Measurements from ENCODE around the gene CDK6. TPM values are rescaled to one million over a fixed set of nuclear protein-coding genes. Genes with fewer than 3 reads are reported as not detected.

Gene CDK6
- total and polyA plus RNA-seq, 2 experiments from 2014 or later = 7.4 to 23.7 TPM

DNA sequence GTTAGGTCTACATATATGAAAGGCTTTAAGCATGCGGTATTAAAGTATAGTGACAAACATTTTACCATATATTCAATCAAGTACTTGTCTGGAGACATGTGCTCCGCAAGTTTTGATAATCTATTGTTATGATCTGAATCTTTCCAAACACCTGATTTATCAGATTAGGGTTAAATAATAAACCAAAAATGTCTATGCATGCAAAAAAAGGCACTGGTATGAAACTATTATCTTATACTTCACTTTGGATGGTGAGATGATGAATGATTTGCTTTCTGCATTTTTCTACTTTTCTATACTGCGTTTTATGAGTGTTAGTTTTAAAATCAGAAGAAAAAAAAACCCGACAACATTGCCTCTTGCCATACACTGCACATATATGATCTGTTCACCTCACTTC lies 208.4 kb downstream of the CDK6 start (continued):
- TF ChIP-seq, protein P1, sequence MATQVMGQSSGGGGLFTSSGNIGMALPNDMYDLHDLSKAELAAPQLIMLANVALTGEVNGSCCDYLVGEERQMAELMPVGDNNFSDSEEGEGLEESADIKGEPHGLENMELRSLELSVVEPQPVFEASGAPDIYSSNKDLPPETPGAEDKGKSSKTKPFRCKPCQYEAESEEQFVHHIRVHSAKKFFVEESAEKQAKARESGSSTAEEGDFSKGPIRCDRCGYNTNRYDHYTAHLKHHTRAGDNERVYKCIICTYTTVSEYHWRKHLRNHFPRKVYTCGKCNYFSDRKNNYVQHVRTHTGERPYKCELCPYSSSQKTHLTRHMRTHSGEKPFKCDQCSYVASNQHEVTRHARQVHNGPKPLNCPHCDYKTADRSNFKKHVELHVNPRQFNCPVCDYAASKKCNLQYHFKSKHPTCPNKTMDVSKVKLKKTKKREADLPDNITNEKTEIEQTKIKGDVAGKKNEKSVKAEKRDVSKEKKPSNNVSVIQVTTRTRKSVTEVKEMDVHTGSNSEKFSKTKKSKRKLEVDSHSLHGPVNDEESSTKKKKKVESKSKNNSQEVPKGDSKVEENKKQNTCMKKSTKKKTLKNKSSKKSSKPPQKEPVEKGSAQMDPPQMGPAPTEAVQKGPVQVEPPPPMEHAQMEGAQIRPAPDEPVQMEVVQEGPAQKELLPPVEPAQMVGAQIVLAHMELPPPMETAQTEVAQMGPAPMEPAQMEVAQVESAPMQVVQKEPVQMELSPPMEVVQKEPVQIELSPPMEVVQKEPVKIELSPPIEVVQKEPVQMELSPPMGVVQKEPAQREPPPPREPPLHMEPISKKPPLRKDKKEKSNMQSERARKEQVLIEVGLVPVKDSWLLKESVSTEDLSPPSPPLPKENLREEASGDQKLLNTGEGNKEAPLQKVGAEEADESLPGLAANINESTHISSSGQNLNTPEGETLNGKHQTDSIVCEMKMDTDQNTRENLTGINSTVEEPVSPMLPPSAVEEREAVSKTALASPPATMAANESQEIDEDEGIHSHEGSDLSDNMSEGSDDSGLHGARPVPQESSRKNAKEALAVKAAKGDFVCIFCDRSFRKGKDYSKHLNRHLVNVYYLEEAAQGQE (IDR thresholded peaks at IDR 0.05; ENCODE audit: unreplicated experiment) = no peak
- no peak for TF ChIP-seq STAT1 (IDR thresholded peaks at IDR 0.05; ENCODE audit: unreplicated experiment)
- no peak for TF ChIP-seq ZNF331 (CRISPR knock-in tag; IDR thresholded peaks at IDR 0.05; ENCODE audit: low read depth)

DNA sequence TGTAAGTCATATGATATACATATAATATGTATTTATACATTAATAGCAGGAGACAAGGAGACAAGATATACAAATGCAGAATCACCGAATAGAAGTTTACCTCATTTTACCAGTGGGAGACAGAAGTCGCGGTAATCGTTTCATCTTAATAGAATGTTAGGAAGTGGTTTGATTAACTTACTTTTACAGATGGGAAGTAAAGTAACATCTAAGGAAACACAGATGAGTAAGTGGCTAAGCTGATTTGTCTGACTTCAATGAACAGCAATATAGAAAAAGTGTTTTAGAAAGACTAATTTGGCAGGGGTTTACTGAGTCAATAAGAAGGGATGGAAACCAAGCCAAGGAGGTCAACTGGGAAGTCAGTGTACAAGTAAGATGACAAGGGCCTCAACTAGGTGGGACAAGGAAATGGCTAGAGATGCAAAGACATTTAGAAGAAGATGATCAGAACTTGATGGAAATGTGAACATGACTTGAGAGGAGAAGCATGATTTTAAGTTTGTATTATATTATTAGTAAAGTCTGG lies 210.0 kb downstream of the CDK6 start:
- H3K36me3 Mint-ChIP-seq (ENCODE audit: low read depth) = no peaks in the 10 kb centered on the region
- Histone ChIP-seq H3K9me2 (ENCODE audit: insufficient read depth) (no peaks in the 10 kb centered on the region), H3K4me1 (ENCODE audit: insufficient read depth) (no peaks in the 10 kb centered on the region), H3K4me3 (no peak overlapping the region), H2AFZ (no peak overlapping the region), H3K79me2 (replicated peaks; ENCODE audit: insufficient read depth) (no peaks in the 10 kb centered on the region), H3K36me3 (ENCODE audit: insufficient read depth) (no peaks in the 10 kb centered on the region), H3K27me3 (ENCODE audit: insufficient read depth) (no peaks in the 10 kb centered on the region), H3K4me2 (no peak overlapping the region), H3F3A (replicated peaks; ENCODE audit: low read depth) (no peaks in the 10 kb centered on the region), H4K20me1 (replicated peaks; ENCODE audit: insufficient read depth) (no peaks in the 10 kb centered on the region), H3K27ac (ENCODE audit: low read depth) (no peak overlapping the region)
- no peaks in the 10 kb centered on the region; the same call in 2 of the 3 replicates for H3K9me3 Mint-ChIP-seq
- no peak overlapping the region for H3K27ac Mint-ChIP-seq
- TF ChIP-seq, protein P2, sequence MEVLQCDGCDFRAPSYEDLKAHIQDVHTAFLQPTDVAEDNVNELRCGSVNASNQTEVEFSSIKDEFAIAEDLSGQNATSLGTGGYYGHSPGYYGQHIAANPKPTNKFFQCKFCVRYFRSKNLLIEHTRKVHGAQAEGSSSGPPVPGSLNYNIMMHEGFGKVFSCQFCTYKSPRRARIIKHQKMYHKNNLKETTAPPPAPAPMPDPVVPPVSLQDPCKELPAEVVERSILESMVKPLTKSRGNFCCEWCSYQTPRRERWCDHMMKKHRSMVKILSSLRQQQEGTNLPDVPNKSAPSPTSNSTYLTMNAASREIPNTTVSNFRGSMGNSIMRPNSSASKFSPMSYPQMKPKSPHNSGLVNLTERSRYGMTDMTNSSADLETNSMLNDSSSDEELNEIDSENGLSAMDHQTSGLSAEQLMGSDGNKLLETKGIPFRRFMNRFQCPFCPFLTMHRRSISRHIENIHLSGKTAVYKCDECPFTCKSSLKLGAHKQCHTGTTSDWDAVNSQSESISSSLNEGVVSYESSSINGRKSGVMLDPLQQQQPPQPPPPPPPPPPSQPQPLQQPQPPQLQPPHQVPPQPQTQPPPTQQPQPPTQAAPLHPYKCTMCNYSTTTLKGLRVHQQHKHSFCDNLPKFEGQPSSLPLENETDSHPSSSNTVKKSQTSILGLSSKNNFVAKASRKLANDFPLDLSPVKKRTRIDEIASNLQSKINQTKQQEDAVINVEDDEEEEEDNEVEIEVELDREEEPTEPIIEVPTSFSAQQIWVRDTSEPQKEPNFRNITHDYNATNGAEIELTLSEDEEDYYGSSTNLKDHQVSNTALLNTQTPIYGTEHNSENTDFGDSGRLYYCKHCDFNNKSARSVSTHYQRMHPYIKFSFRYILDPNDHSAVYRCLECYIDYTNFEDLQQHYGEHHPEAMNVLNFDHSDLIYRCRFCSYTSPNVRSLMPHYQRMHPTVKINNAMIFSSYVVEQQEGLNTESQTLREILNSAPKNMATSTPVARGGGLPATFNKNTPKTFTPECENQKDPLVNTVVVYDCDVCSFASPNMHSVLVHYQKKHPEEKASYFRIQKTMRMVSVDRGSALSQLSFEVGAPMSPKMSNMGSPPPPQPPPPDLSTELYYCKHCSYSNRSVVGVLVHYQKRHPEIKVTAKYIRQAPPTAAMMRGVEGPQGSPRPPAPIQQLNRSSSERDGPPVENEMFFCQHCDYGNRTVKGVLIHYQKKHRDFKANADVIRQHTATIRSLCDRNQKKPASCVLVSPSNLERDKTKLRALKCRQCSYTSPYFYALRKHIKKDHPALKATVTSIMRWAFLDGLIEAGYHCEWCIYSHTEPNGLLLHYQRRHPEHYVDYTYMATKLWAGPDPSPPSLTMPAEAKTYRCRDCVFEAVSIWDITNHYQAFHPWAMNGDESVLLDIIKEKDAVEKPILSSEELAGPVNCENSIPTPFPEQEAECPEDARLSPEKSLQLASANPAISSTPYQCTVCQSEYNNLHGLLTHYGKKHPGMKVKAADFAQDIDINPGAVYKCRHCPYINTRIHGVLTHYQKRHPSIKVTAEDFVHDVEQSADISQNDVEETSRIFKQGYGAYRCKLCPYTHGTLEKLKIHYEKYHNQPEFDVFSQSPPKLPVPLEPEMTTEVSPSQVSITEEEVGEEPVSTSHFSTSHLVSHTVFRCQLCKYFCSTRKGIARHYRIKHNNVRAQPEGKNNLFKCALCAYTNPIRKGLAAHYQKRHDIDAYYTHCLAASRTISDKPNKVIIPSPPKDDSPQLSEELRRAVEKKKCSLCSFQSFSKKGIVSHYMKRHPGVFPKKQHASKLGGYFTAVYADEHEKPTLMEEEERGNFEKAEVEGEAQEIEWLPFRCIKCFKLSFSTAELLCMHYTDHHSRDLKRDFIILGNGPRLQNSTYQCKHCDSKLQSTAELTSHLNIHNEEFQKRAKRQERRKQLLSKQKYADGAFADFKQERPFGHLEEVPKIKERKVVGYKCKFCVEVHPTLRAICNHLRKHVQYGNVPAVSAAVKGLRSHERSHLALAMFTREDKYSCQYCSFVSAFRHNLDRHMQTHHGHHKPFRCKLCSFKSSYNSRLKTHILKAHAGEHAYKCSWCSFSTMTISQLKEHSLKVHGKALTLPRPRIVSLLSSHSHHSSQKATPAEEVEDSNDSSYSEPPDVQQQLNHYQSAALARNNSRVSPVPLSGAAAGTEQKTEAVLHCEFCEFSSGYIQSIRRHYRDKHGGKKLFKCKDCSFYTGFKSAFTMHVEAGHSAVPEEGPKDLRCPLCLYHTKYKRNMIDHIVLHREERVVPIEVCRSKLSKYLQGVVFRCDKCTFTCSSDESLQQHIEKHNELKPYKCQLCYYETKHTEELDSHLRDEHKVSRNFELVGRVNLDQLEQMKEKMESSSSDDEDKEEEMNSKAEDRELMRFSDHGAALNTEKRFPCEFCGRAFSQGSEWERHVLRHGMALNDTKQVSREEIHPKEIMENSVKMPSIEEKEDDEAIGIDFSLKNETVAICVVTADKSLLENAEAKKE (CRISPR knock-in tag; IDR thresholded peaks at IDR 0.05) = no peak
- TF ChIP-seq POLR2AphosphoS5 (IDR thresholded peaks at IDR 0.05; ENCODE audit: low read depth) = no peak
- no peak for TF ChIP-seq EZH2phosphoT487 (IDR thresholded peaks at IDR 0.05; ENCODE audit: unreplicated experiment)
- TF ChIP-seq EZH2 (IDR thresholded peaks at IDR 0.05; ENCODE audit: low read depth, unreplicated experiment) = no peak
- no peak for TF ChIP-seq ZNF114 (CRISPR knock-in tag; IDR thresholded peaks at IDR 0.05)
- no peak for TF ChIP-seq NANOG (IDR thresholded peaks at IDR 0.05; ENCODE audit: borderline replicate concordance)
- no peak for DNase-seq (ENCODE audit: low spot score)
- peaks cover 5% of the 10 kb centered on the region for H3K27me3 Mint-ChIP-seq (ENCODE audit: insufficient read depth, low read depth, poor library complexity)
- H3K4me1 Mint-ChIP-seq = no peaks in the 10 kb centered on the region
- no peak overlapping the region for H3K4me3 Mint-ChIP-seq
- no peak for ATAC-seq
